Upper lobe of left lung (tissue), 6 donors: ENCODE data around the gene DLG2. TPM values are rescaled to one million over a fixed set of nuclear protein-coding genes. Genes with fewer than 3 reads are reported as not detected.
"Not testable (repeated sequence)": the region's sequence is repeated elsewhere in the genome, so short reads cannot be mapped to it uniquely, and the experiment has no call there.

Experiments
- ATAC-seq, 2 donors: fragments of 200-7000 bp; cut with Tn5 transposase; one replicate each; pipeline ENCODE4 v1.9.1; 2022; ENCODE audit warnings: mild to moderate bottlenecking in 2 of 2, moderate library complexity in 2 of 2; ENCODE audit not compliant: low FRiP score in 2 of 2
- DNase-seq, 2 donors: peaks; one replicate each; pipeline ENCODE4 v3.0.0-alpha.2; 2019 to 2020
- H3K27ac ChIP-seq, 4 donors: fragments of 200-600 bp; sonication (generic); one replicate each; pipeline ENCODE4 v1.5.1; 2016 to 2019
- H3K27me3 ChIP-seq, 4 donors: fragments of 200-600 bp; sonication (generic); one replicate each; pipeline ENCODE4 v1.5.1; 2017 to 2019
- H3K36me3 ChIP-seq, 4 donors: fragments of 200-600 bp; sonication (generic); one replicate each; pipeline ENCODE4 v1.5.1; 2016 to 2019
- H3K4me1 ChIP-seq, 4 donors: fragments of 200-600 bp; sonication (generic); one replicate each; pipeline ENCODE4 v1.5.1; 2018 to 2019
- H3K4me3 ChIP-seq, 4 donors: fragments of 200-600 bp; sonication (generic); one replicate each; pipeline ENCODE4 v1.5.1; 2017 to 2019; ENCODE audit warnings: mild to moderate bottlenecking in 2 of 4, moderate library complexity in 1 of 4
- H3K9me3 ChIP-seq, 4 donors: fragments of 200-600 bp; sonication (generic); one replicate each; pipeline ENCODE4 v1.5.1; 2018 to 2019
- CTCF ChIP-seq, 6 experiments: fragments of 450-650 bp in 4 of 6; fragments of 200-600 bp in 2 of 6; sonication (generic) in 2 of 6; IDR thresholded peaks; one replicate each; pipeline ENCODE4 v1.5.1; 2016 to 2019; ENCODE audit warnings: antibody characterized with exemption in 6 of 6
- EP300 ChIP-seq, 4 donors: sonication (generic); formaldehyde crosslinking; IDR thresholded peaks; one replicate each; pipeline ENCODE4 v1.5.1; 2017; ENCODE audit warnings: antibody characterized with exemption in 4 of 4, control low read depth in 2 of 4
- POLR2A ChIP-seq, 4 donors: fragments of 450-650 bp; IDR thresholded peaks; one replicate each; pipeline ENCODE4 v1.5.1; 2016 to 2017; ENCODE audit warnings: antibody characterized with exemption in 4 of 4, mild to moderate bottlenecking in 2 of 4
- POLR2AphosphoS5 ChIP-seq, 2 donors: sonication (generic); formaldehyde crosslinking; IDR thresholded peaks; one replicate each; pipeline ENCODE4 v1.5.1; 2017; ENCODE audit warnings: antibody characterized with exemption in 2 of 2
- WGBS, 2 donors: methylation state at CpG; one replicate each; pipeline ENCODE4 v1.1.5; 2017 to 2018; 5-methylcytosine and 5-hydroxymethylcytosine counted together
- total RNA-seq, 6 donors: library from RNA; depleted of rRNA in 4 of 6; stranded (reverse); fragments of >200 nt in 4 of 6; gene quantifications; one replicate each; pipeline versions ENCODE4 v1.1.0 to v1.2.1, GENCODE V29; 2016 to 2021
- donor health status: DM: no; HTN: no; CAD: no; lungs with moderate emphysema.
- donor health status: DM: no; HTN: yes; CAD: no; lungs with severe emphysema.

Gene DLG2
- total RNA-seq, 6 donors from 2014 or later: 3.4 to 37.7 (median 9.1) TPM

DNA sequence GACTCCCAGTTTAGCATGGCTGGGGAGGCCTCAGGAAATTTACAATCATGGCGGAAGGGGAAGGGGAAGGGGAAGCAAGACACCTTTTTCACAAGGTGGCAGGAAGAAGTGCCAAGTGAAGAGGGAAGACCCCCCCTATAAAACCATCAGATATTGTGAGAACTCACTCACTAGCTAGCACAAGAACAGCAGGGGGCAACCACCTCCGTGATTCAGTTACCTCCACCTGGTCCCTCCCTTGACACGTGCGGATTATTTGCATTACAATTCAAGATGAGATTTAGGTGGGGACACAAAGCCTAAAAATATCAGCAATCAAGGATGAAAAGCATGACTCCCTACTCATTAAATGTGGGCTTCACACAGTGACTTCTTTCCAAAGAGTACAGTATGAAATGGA lies 2186.0 kb downstream of the DLG2 start:
- no peak for ATAC-seq
- TF ChIP-seq POLR2A (IDR thresholded peaks at IDR 0.05): no peak
- TF ChIP-seq POLR2AphosphoS5 (IDR thresholded peaks at IDR 0.05): no peak
- no peak for TF ChIP-seq CTCF (IDR thresholded peaks at IDR 0.05)
- no peak for TF ChIP-seq EP300 (IDR thresholded peaks at IDR 0.05)
- no peak for DNase-seq
- Histone ChIP-seq H3K4me3 (no peak overlapping the region), H3K27me3 (no peaks in the 10 kb centered on the region), H3K4me1 (no peaks in the 10 kb centered on the region), H3K36me3 (no peaks in the 10 kb centered on the region), H3K27ac (no peak overlapping the region), H3K9me3 (no peaks in the 10 kb centered on the region)
- 63 to 71% methylated on average over 4 of the region's 4 CpGs for WGBS, 2 donors

DNA sequence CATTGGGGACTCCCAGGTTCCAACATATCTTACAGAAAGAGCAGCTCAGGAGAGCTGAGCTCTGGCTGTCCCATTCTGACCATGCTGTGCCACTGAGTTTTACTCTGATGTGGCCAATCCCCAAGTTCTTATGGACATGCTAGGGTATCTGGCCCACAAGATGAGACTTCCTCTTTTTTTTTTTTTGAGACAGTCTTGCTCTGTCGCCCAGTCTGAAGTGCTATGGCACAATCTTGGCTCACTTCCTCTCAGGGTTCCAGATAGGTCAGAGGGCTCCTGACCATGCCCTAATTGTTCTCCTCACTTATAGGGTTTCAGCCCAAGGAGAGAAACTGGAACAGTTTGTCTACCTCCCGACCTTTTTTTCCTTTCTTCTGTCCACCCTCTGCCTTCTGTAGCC lies 2188.7 kb downstream of the DLG2 start:
- DNase-seq (peak in 1 of 2 donors; percentile 30), ATAC-seq (peak; percentile 55 to 80)
- Histone ChIP-seq H3K27ac (no peak overlapping the region), H3K4me3 (no peak overlapping the region), H3K27me3 (no peaks in the 10 kb centered on the region), H3K4me1 (no peaks in the 10 kb centered on the region), H3K36me3 (no peaks in the 10 kb centered on the region), H3K9me3 (no peaks in the 10 kb centered on the region)
- 38 to 66% methylated on average over 2 of the region's 2 CpGs for WGBS, 2 donors
- TF ChIP-seq POLR2A (IDR thresholded peaks at IDR 0.05): no peak
- TF ChIP-seq POLR2AphosphoS5 (IDR thresholded peaks at IDR 0.05): no peak
- no peak for TF ChIP-seq CTCF (IDR thresholded peaks at IDR 0.05)
- TF ChIP-seq EP300 (IDR thresholded peaks at IDR 0.05): no peak

- H3K9me3 ChIP-seq: no peaks in the 10 kb centered on the region
- TF ChIP-seq POLR2A (IDR thresholded peaks at IDR 0.05): no peak
- TF ChIP-seq EP300 (IDR thresholded peaks at IDR 0.05): no peak
- no peak for TF ChIP-seq CTCF (IDR thresholded peaks at IDR 0.05)
- TF ChIP-seq POLR2AphosphoS5 (IDR thresholded peaks at IDR 0.05): no peak
- H3K4me3 ChIP-seq: no peak overlapping the region
- DNase-seq: no peak
- H3K36me3 ChIP-seq: no peaks in the 10 kb centered on the region
- no peak overlapping the region for H3K27ac ChIP-seq
- H3K27me3 ChIP-seq: no peaks in the 10 kb centered on the region
- ATAC-seq: peak; percentile 37 to 60
- 70 to 78% methylated on average over 4 of the region's 4 CpGs for WGBS, 2 donors
- no peaks in the 10 kb centered on the region for H3K4me1 ChIP-seq
Measured at GRCh38 chr11:83437939-83438338, 2189.2 kb downstream of the DLG2 start.

DNA sequence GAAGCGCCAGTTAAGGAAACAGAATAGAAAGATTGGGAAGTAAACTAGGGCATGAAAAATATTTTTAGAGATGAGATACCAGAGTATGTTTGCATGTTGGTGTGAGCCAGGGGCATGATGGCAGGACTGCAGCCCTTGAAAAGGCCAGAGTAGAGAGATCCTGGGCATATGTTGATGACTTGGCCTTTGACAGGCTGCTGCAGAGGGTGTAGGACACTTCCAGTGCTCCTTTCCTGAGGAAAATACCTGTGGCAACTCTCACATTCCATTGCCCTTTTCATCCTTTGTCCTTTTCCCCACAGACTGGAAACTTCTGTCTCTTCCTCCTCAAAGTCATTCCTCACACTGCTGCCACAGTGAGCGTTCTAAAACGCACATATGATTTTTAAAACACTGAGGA lies 2190.3 kb downstream of the DLG2 start:
- WGBS, 2 donors: 86% methylated on average over 3 of the region's 3 CpGs

DNA sequence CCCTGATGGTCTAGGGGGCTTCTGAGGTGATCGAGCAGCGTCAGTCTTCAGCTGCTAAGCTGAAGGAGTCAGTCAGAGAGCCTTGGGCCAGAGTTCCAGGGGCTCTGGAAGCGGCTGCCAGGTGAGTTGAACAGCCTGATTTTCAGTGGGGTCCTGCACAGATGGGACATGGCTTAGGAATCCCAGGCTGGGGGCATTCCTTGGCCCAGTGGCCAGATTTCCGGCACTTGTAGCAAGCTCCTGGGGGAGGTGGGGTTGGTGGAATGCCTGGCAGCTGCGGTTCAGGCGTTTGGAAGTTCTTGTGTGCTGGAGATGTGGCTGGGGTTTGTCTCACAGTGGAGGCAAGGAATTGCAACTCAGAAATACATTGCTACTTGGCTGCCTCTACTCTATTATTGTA lies 2192.3 kb downstream of the DLG2 start:
- H3K27me3 ChIP-seq, H3K36me3 ChIP-seq, H3K4me1 ChIP-seq, H3K27ac ChIP-seq, ATAC-seq, H3K9me3 ChIP-seq, DNase-seq, H3K4me3 ChIP-seq: not testable (repeated sequence)
- 78 to 81% methylated on average over 5 to 6 of the region's 6 CpGs for WGBS, 2 donors

More for the DNA sequence above, 2190.3 kb downstream of the DLG2 start:
- Histone ChIP-seq H3K27ac (no peak overlapping the region), H3K36me3 (no peaks in the 10 kb centered on the region), H3K4me1 (no peaks in the 10 kb centered on the region), H3K27me3 (no peaks in the 10 kb centered on the region), H3K9me3 (no peaks in the 10 kb centered on the region), H3K4me3 (no peak overlapping the region)
- no peak for DNase-seq
- no peak for ATAC-seq
- TF ChIP-seq EP300 (IDR thresholded peaks at IDR 0.05) (no peak), POLR2AphosphoS5 (IDR thresholded peaks at IDR 0.05) (no peak), CTCF (IDR thresholded peaks at IDR 0.05) (no peak), POLR2A (IDR thresholded peaks at IDR 0.05) (no peak)
